HepG2 (cell line): Measurements from ENCODE around the gene LAMC3. TPM values are rescaled to one million over a fixed set of nuclear protein-coding genes. Genes with fewer than 3 reads are reported as not detected.

ENCODE experiments used
- ATAC-seq: fragments of 200-7000 bp; cut with Tn5 transposase; 3 replicates; pipeline ENCODE4 v1.9.1; 2020; ENCODE audit warnings: mild to moderate bottlenecking, moderate library complexity
- BruUV-seq: library from RNA; stranded (reverse); fragments of 400-500 nt; replicated peaks from 2 replicates; lab custom pipeline; 2021; lab: Mats Ljungman, UMichigan
- CTCF ChIA-PET: fragments of 300-600 bp; formaldehyde crosslinking; extraction: SDS; loops from one replicate; lab custom pipeline; 2021; ENCODE audit warnings: low total read pairs, inconsistent platforms, low intra/inter-chr PET ratio; lab: Yijun Ruan, JAX
- POLR2A ChIA-PET: fragments of 350-600 bp; sonication (Branson Sonifier 250); formaldehyde crosslinking; loops from one replicate; lab custom pipeline; 2020; ENCODE audit warnings: antibody characterized with exemption, inconsistent platforms; lab: Yijun Ruan, JAX
- DNase-seq: peaks from one replicate; pipeline ENCODE4 v3.0.0-alpha.2; 2015; ENCODE audit warnings: low spot score
- FAIRE-seq: peaks from 3 replicates; lab custom pipeline; 2011; peaks lifted over from hg19 to GRCh38; lab: Jason Lieb, UNC
- H2AFZ ChIP-seq: one replicate; pipeline ENCODE4 v1.6.1; 2011; ENCODE audit warnings: low read length, inconsistent platforms
- H3K27ac ChIP-seq: fragments of 300-600 bp; 3 replicates; pipeline ENCODE4 v1.8.0; 2011; ENCODE audit warnings: mixed run types, mild to moderate bottlenecking, mixed read lengths, low read length, inconsistent platforms; ENCODE audit not compliant: insufficient read depth; ENCODE audit errors: extremely low read length
- H3K27me3 ChIP-seq, 2 experiments: fragments of 200-600 bp in 1 of 2; 2 replicates in 1 of 2; 3 replicates in 1 of 2; pipeline versions ENCODE4 v1.6.0 to v1.8.0; 2011; ENCODE audit warnings: low read length in 2 of 2, mild to moderate bottlenecking in 2 of 2, moderate library complexity in 2 of 2, inconsistent platforms in 1 of 2; ENCODE audit not compliant: insufficient read depth in 2 of 2, control insufficient read depth in 1 of 2
- H3K36me3 ChIP-seq, 2 experiments: fragments of 200-600 bp in 1 of 2; replicated peaks in 1 of 2; 2 replicates in 1 of 2; 3 replicates in 1 of 2; pipeline versions ENCODE4 v1.5.1 to v1.8.0; 2011; ENCODE audit warnings: low read length in 2 of 2, inconsistent platforms in 1 of 2; ENCODE audit not compliant: insufficient read depth in 2 of 2, control insufficient read depth in 1 of 2
- H3K4me1 ChIP-seq: 2 replicates; pipeline ENCODE4 v1.5.1; 2012; ENCODE audit warnings: low read length, inconsistent platforms; ENCODE audit not compliant: insufficient read depth
- H3K4me2 ChIP-seq: 2 replicates; pipeline ENCODE4 v1.6.0; 2011; ENCODE audit warnings: low read depth, low read length, inconsistent platforms
- H3K4me3 ChIP-seq, 3 experiments: fragments of 200-600 bp in 1 of 3; sonication (generic), shearing (Covaris generic) in 1 of 3; replicated peaks in 1 of 3; 2 replicates each; pipeline ENCODE4 v1.5.1; 2011 to 2016; ENCODE audit warnings: low read length in 3 of 3, inconsistent platforms in 2 of 3, low read depth in 2 of 3, mild to moderate bottlenecking in 2 of 3, control low read depth in 1 of 3, mixed read lengths in 1 of 3; ENCODE audit not compliant: insufficient read depth in 1 of 3
- H3K79me2 ChIP-seq: one replicate; pipeline ENCODE4 v1.6.1; 2011; ENCODE audit warnings: low read length, inconsistent platforms; ENCODE audit not compliant: insufficient read depth
- H3K9ac ChIP-seq: 2 replicates; pipeline ENCODE4 v1.6.0; 2011; ENCODE audit warnings: mild to moderate bottlenecking, low read depth, low read length, inconsistent platforms; ENCODE audit not compliant: insufficient read depth
- H3K9me3 ChIP-seq: 2 replicates; pipeline ENCODE4 v1.5.1; 2012; ENCODE audit warnings: mild to moderate bottlenecking, low read length
- H4K20me1 ChIP-seq: 2 replicates; pipeline ENCODE4 v1.6.0; 2011; ENCODE audit warnings: inconsistent platforms, mild to moderate bottlenecking, low read length, moderate library complexity; ENCODE audit not compliant: insufficient read depth
- AHDC1 ChIP-seq: sonication (generic); formaldehyde crosslinking; IDR thresholded peaks from 2 replicates; pipeline ENCODE4 v1.5.1; 2020; ENCODE audit warnings: mild to moderate bottlenecking, missing genetic modification reagents, borderline replicate concordance
- ATF1 ChIP-seq: IDR thresholded peaks from 2 replicates; pipeline ENCODE4 v1.6.1; 2016; ENCODE audit warnings: mild to moderate bottlenecking, control low read depth
- GRHL1 ChIP-seq: sonication (generic); formaldehyde crosslinking; conservative IDR thresholded peaks from 2 replicates; pipeline ENCODE4 v1.8.0; 2022; ENCODE audit warnings: missing genetic modification reagents
- HES4 ChIP-seq: sonication (generic); formaldehyde crosslinking; IDR thresholded peaks from 2 replicates; pipeline ENCODE4 v1.9.0; 2021; ENCODE audit warnings: mild to moderate bottlenecking, missing genetic modification reagents, borderline replicate concordance
- KAT8 ChIP-seq: IDR thresholded peaks from 2 replicates; pipeline ENCODE4 v1.6.1; 2016; ENCODE audit warnings: missing genetic modification reagents, missing compliant biosample characterization
- MAFK ChIP-seq, 2 experiments: IDR thresholded peaks in 1 of 2; conservative IDR thresholded peaks in 1 of 2; 2 replicates each; pipeline ENCODE4 v1.6.1; 2011; ENCODE audit warnings: improper control_type of control experiment in 2 of 2, low read length in 2 of 2
- RARG ChIP-seq: sonication (generic); formaldehyde crosslinking; IDR thresholded peaks from 2 replicates; pipeline ENCODE4 v1.4.0; 2020; ENCODE audit warnings: low read depth, mild to moderate bottlenecking, missing genetic modification reagents
- SRY ChIP-seq: sonication (generic); formaldehyde crosslinking; IDR thresholded peaks from 2 replicates; pipeline ENCODE4 v1.8.0; 2022; ENCODE audit warnings: mild to moderate bottlenecking, missing genetic modification reagents
- SSRP1 ChIP-seq: IDR thresholded peaks from 2 replicates; pipeline ENCODE4 v1.6.1; 2016; ENCODE audit warnings: control low read depth
- TEAD2 ChIP-seq: sonication (generic); formaldehyde crosslinking; IDR thresholded peaks from 2 replicates; pipeline ENCODE4 v1.9.0; 2021; ENCODE audit warnings: missing genetic modification reagents
- ZBTB37 ChIP-seq: sonication (generic); formaldehyde crosslinking; IDR thresholded peaks from 2 replicates; pipeline ENCODE4 v1.4.0; 2020; ENCODE audit warnings: mild to moderate bottlenecking, missing genetic modification reagents
- ZBTB8A ChIP-seq: sonication (generic); formaldehyde crosslinking; IDR thresholded peaks from 2 replicates; pipeline ENCODE4 v1.4.0; 2020; ENCODE audit warnings: mild to moderate bottlenecking, low read depth, missing genetic modification reagents, borderline replicate concordance
- ZMAT3 ChIP-seq: sonication (generic); formaldehyde crosslinking; conservative IDR thresholded peaks from 2 replicates; pipeline ENCODE4 v1.7.0; 2021; ENCODE audit warnings: missing genetic modification reagents
- ZMAT5 ChIP-seq: sonication (generic); formaldehyde crosslinking; IDR thresholded peaks from 2 replicates; pipeline ENCODE4 v1.5.0; 2020; ENCODE audit warnings: mild to moderate bottlenecking, low read depth, missing genetic modification reagents, borderline replicate concordance
- ZNF33A ChIP-seq: sonication (generic); formaldehyde crosslinking; IDR thresholded peaks from 2 replicates; pipeline ENCODE4 v1.5.1; 2020; ENCODE audit warnings: missing genetic modification reagents, mild to moderate bottlenecking, moderate library complexity, borderline replicate concordance
- ZNF75D ChIP-seq: sonication (generic); formaldehyde crosslinking; IDR thresholded peaks from 2 replicates; pipeline ENCODE4 v1.8.1; 2023; ENCODE audit warnings: missing genetic modification reagents, mild to moderate bottlenecking, borderline replicate concordance
- WGBS: methylation state at CpG from one replicate; pipeline ENCODE4 v1.1.6; 2017; ENCODE audit warnings: low lambda C conversion rate; 5-methylcytosine and 5-hydroxymethylcytosine counted together
- in situ Hi-C: cut with HindIII; loops from 2 replicates; pipeline ENCODE4 v1.10.0; 2017; ENCODE audit warnings: low pct_unique_long_range_greater_than_20kb; ENCODE audit not compliant: extremely low pct_ligation_motif_present
- intact Hi-C: fragments of 100-400 bp; cut with micrococcal nuclease; formaldehyde crosslinking; loops from one replicate; pipeline ENCODE4 v1.10.0; 2022; ENCODE audit not compliant: unreplicated experiment
- polyA plus RNA-seq, 8 experiments: library from polyadenylated mRNA; depleted of rRNA in 3 of 8; stranded (reverse) in 7 of 8; unstranded in 1 of 8; fragments of >200 nt; fragmentation: Illumina TruSeq in 4 of 8; extraction: Trizol in 4 of 8; gene quantifications; 2 replicates each; pipeline versions ENCODE4 v1.2.1 to v1.2.3, GENCODE V29; 2011 to 2016; ENCODE audit warnings: low read depth in 4 of 8, missing spikeins in 1 of 8, mixed read lengths in 1 of 8; ENCODE audit not compliant: insufficient read depth in 1 of 8
- total RNA-seq, 5 experiments: library from RNA; depleted of rRNA; stranded (reverse); fragments of >200 nt; fragmentation: Illumina TruSeq; extraction: Trizol; gene quantifications; 2 replicates each; pipeline ENCODE4 v1.2.3, GENCODE V29; 2016; ENCODE audit warnings: low read depth in 1 of 5

Gene LAMC3
- total and polyA plus RNA-seq, 2 of the 13 experiments (the other 11 are each of a cell fraction or from before 2014, with no cell fraction given), result 0.07 to 0.57 TPM

- TF ChIP-seq AHDC1 (CRISPR knock-in tag), result no peak
- TF ChIP-seq SSRP1 (CRISPR knock-in tag), result no peak
- no peak for TF ChIP-seq ZMAT3 (CRISPR knock-in tag)
- TF ChIP-seq ZNF33A (CRISPR knock-in tag), result no peak
- TF ChIP-seq MAFK (conservative IDR thresholded peaks at IDR 0.05 in 1 of 2, IDR thresholded peaks at IDR 0.05 in 1 of 2; ENCODE audit: low read length in 2 of 2), result no peak
- no peak for TF ChIP-seq ZBTB8A
- TF ChIP-seq ZMAT5 (CRISPR knock-in tag), result no peak
- TF ChIP-seq, all 625 proteins: peak for 0
Measured at GRCh38 chr9:131140112-131140511, 131.1 kb downstream of the LAMC3 start (continued).

GRCh38 chr9:131140550-131140949 lies 131.6 kb downstream of the LAMC3 start:
- Histone ChIP-seq H3K4me2 (no peak overlapping the region), H3K79me2 (no peaks in the 10 kb centered on the region), H3K4me1 (no peaks in the 10 kb centered on the region), H3K36me3 (peaks cover 27 to 96% of the 10 kb centered on the region in 2 experiments), H3K27ac (no peak overlapping the region), H3K9me3 (no peaks in the 10 kb centered on the region), H3K27me3 (no peaks in the 10 kb centered on the region), H3K9ac (no peak overlapping the region), H2AFZ (no peak overlapping the region), H3K4me3 (no peak overlapping the region), H4K20me1 (no peaks in the 10 kb centered on the region)
- 99% methylated on average over 3 of the region's 3 CpGs for WGBS
- DNase-seq (no peak), FAIRE-seq (no peak), ATAC-seq (no peak)
- intact Hi-C loops (no loop called here), in situ Hi-C loops (no loop called here)
- POLR2A ChIA-PET, result no interaction called here
- CTCF ChIA-PET, result no interaction called here
- no TSS peak for BruUV-seq
- TF ChIP-seq HES4 (CRISPR knock-in tag), result no peak
- no peak for TF ChIP-seq ZBTB37 (CRISPR knock-in tag)
- TF ChIP-seq GRHL1 (CRISPR knock-in tag), result no peak
- no peak for TF ChIP-seq RARG (CRISPR knock-in tag)
- TF ChIP-seq KAT8 (CRISPR knock-in tag), result no peak
- no peak for TF ChIP-seq SRY
- TF ChIP-seq ATF1, result no peak
- TF ChIP-seq TEAD2 (CRISPR knock-in tag), result no peak
- TF ChIP-seq ZNF75D, result no peak
